ENCODE data around the gene NUDT22.

Gene NUDT22

DNA sequence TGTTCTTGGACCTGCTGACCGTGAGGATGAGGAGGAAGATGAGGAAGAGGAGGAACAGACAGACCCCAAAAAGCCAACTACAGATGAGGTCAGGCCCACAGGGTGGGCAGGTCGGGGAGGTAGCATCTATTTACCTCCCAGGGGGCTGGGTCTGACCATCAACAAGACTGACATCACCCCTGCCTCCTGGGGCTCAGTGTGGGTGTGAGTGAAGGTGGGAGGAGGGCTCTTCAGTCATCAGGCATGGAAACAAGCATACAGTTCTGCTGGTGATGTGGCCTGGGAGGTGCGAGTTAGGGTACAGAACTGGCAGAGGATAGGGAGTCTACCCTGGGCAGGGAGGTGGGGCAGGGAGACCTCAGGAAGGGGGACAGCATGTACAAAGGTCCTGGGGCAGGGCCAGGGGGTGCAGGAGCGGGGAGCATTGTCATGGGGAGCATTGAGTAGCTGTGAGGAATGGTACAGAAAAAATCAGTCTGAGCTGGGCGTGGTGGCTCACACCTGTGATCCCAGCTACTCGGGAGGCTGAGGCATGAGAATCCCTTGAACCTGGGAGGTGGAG lies 34.2 kb downstream of the NUDT22 start:
- no peak overlapping the region for H3K9ac ChIP-seq (ENCODE audit: low read length)
- H3K36me3 ChIP-seq (ENCODE audit: control insufficient read depth, insufficient read depth, low read length) = peaks cover 17% of the 10 kb centered on the region
- no peak overlapping the region for H3K18ac ChIP-seq (ENCODE audit: low read length)
- no peak overlapping the region for H4K8ac ChIP-seq (ENCODE audit: low read depth, low read length)
- H2AK5ac ChIP-seq (ENCODE audit: low read length) = no peak overlapping the region
- no peaks in the 10 kb centered on the region for H3K79me1 ChIP-seq (ENCODE audit: low read length)
- H3K56ac ChIP-seq (ENCODE audit: low read length) = no peak overlapping the region
- no peak overlapping the region for H3K4ac ChIP-seq (ENCODE audit: low read depth, low read length)
- no CpG with 5 or more reads among the region's 6 CpGs for WGBS (ENCODE audit: extremely low coverage, insufficient coverage, low lambda C conversion rate)
- H3K27me3 ChIP-seq (ENCODE audit: insufficient read depth, low read length, poor library complexity) = no peaks in the 10 kb centered on the region
- no peak overlapping the region for H3K4me2 ChIP-seq (ENCODE audit: low read length)
- H3K79me2 ChIP-seq (ENCODE audit: control insufficient read depth, insufficient read depth, low read length) = no peaks in the 10 kb centered on the region
- H4K5ac ChIP-seq (ENCODE audit: low read length) = no peak overlapping the region
- DNase-seq = no peak
- H3K23ac ChIP-seq (ENCODE audit: low read length) = no peak overlapping the region
- no peak overlapping the region for H2BK15ac ChIP-seq (replicated peaks; ENCODE audit: low read depth)
- H3K27ac ChIP-seq (ENCODE audit: low read depth, low read length) = no peak overlapping the region
- no peak overlapping the region for H2BK5ac ChIP-seq (ENCODE audit: low read length)
- H3K4me3 ChIP-seq (ENCODE audit: low read length) = no peak overlapping the region
- H3K4me1 ChIP-seq (ENCODE audit: control insufficient read depth, low read depth, low read length) = no peaks in the 10 kb centered on the region
- H2BK120ac ChIP-seq (ENCODE audit: low read depth, low read length) = no peak overlapping the region

DNA sequence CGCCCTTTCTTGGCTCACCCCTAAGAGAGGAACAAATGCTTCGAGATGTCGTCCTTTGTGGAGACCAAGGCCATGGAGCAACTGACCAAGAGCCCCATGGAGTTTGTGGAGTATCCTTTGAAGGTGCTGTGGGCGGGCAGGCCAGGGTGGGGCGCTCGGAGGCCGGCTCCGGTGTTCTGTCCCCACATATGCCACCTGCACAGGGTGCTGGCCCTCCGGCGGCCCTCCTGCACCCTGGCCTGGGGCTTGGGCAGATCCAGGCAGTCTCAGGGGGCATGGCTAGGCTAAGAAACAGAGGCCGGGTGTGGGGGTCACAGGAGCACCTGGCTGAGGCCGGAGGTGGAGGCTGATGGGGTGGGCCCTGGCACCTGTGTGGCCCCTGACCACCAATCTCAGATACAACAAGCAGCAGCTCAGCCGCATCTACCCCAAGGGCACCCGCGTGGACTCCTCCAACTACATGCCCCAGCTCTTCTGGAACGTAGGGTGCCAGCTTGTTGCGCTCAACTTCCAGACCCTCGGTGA lies 35.5 kb downstream of the NUDT22 start:
- no peak overlapping the region for H3K18ac ChIP-seq (ENCODE audit: low read length)
- no peak overlapping the region for H2BK120ac ChIP-seq (ENCODE audit: low read depth, low read length)
- no peak overlapping the region for H3K9ac ChIP-seq (ENCODE audit: low read length)
- H2AK5ac ChIP-seq (ENCODE audit: low read length) = no peak overlapping the region
- no peaks in the 10 kb centered on the region for H3K79me1 ChIP-seq (ENCODE audit: low read length)
- no peak overlapping the region for H3K27ac ChIP-seq (ENCODE audit: low read depth, low read length)
- no CpG with 5 or more reads among the region's 18 CpGs for WGBS (ENCODE audit: extremely low coverage, insufficient coverage, low lambda C conversion rate)
- H3K4me3 ChIP-seq (ENCODE audit: low read length) = no peak overlapping the region
- no peaks in the 10 kb centered on the region for H3K79me2 ChIP-seq (ENCODE audit: control insufficient read depth, insufficient read depth, low read length)
- no peak overlapping the region for H3K4me2 ChIP-seq (ENCODE audit: low read length)
- H2BK5ac ChIP-seq (ENCODE audit: low read length) = no peak overlapping the region
- no peaks in the 10 kb centered on the region for H3K4me1 ChIP-seq (ENCODE audit: control insufficient read depth, low read depth, low read length)
- peaks cover 17% of the 10 kb centered on the region for H3K36me3 ChIP-seq (ENCODE audit: control insufficient read depth, insufficient read depth, low read length)
- DNase-seq = no peak
- H3K4ac ChIP-seq (ENCODE audit: low read depth, low read length) = no peak overlapping the region
- no peak overlapping the region for H4K5ac ChIP-seq (ENCODE audit: low read length)
- no peak overlapping the region for H2BK15ac ChIP-seq (replicated peaks; ENCODE audit: low read depth)
- no peaks in the 10 kb centered on the region for H3K27me3 ChIP-seq (ENCODE audit: insufficient read depth, low read length, poor library complexity)
- H3K23ac ChIP-seq (ENCODE audit: low read length) = no peak overlapping the region
- H3K56ac ChIP-seq (ENCODE audit: low read length) = no peak overlapping the region
- no peak overlapping the region for H4K8ac ChIP-seq (ENCODE audit: low read depth, low read length)

DNA sequence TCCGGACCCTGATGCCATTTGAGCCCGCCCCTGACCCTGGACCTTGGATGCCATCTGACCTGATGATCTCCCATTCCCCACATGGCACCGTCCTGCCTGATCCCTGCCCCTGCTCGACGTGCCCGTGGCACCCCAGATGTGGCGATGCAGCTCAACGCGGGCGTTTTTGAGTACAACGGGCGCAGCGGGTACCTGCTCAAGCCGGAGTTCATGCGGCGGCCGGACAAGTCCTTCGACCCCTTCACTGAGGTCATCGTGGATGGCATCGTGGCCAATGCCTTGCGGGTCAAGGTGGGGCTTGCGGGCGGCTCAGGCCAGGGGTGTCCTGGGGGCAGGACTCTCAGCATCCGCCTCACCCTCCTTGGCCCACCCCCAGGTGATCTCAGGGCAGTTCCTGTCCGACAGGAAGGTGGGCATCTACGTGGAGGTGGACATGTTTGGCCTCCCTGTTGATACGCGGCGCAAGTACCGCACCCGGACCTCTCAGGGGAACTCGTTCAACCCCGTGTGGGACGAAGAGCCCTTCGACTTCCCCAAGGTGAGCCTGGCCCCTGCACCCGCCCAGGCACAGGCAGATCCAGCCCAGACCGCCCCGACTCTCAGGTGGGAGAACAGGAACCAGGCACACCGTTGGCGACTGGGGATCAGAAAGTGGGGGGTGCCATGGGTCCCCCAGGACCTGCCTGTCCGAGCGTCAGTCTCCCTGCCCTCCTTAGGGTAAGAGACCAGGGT lies 36.4 kb downstream of the NUDT22 start:
- no CpG with 5 or more reads among the region's 42 CpGs for WGBS (ENCODE audit: extremely low coverage, insufficient coverage, low lambda C conversion rate)
- Histone ChIP-seq H2AK5ac (ENCODE audit: low read length) (no peak overlapping the region), H3K23ac (ENCODE audit: low read length) (no peak overlapping the region), H2BK15ac (replicated peaks; ENCODE audit: low read depth) (no peak overlapping the region), H3K56ac (ENCODE audit: low read length) (no peak overlapping the region), H3K27me3 (ENCODE audit: insufficient read depth, low read length, poor library complexity) (no peaks in the 10 kb centered on the region), H3K36me3 (ENCODE audit: control insufficient read depth, insufficient read depth, low read length) (peaks cover 17% of the 10 kb centered on the region), H3K4me1 (ENCODE audit: control insufficient read depth, low read depth, low read length) (no peaks in the 10 kb centered on the region), H2BK120ac (ENCODE audit: low read depth, low read length) (no peak overlapping the region), H3K4ac (ENCODE audit: low read depth, low read length) (no peak overlapping the region), H3K18ac (ENCODE audit: low read length) (no peak overlapping the region), H4K5ac (ENCODE audit: low read length) (no peak overlapping the region), H3K79me1 (ENCODE audit: low read length) (no peaks in the 10 kb centered on the region), H3K27ac (ENCODE audit: low read depth, low read length) (no peak overlapping the region), H3K4me2 (ENCODE audit: low read length) (no peak overlapping the region), H3K9ac (ENCODE audit: low read length) (no peak overlapping the region), H3K79me2 (ENCODE audit: control insufficient read depth, insufficient read depth, low read length) (no peaks in the 10 kb centered on the region), H4K8ac (ENCODE audit: low read depth, low read length) (no peak overlapping the region), H3K4me3 (ENCODE audit: low read length) (no peak overlapping the region), H2BK5ac (ENCODE audit: low read length) (no peak overlapping the region)
- DNase-seq = no peak

DNA sequence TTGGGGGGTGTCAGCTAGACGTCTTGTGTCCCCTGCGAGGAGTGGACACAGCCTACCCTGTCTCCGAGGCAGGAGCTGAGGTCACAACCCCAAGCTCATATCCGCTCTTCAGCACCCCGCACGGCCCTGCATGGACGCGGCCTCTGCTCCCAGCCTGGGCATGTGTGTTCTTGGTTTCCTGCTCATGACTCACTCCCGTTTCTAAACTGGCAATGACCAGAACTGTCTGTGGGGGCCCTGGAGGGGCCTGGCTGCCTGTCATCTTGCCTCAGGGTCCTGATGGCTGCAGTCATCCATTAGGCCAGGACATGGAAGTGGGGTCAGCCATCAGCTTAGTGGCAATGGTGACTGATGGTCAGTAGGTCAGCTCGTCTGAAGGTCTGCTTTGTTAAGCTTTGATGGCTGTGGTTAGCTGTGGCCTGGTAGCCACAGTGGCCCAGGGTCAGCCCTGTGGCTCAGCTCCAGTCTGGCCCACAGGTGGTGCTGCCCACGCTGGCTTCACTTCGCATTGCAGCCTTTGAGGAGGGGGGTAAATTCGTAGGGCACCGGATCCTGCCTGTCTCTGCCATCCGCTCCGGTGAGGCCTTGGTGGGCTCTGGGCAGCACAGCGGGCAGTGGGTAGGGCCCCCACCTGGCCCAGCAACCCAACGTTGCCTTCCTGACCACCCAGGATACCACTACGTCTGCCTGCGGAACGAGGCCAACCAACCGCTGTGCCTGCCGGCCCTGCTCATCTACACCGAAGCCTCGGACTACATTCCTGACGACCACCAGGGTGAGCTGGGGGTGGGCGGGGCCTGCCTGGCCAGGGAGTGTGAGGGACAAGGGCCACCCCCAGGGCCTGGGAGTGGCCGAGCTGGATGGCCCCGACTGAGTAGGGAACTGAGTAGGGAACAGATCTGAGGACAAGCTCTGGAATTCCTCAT lies 37.2 kb downstream of the NUDT22 start:
- DNase-seq = peak; percentile 62
- peaks cover 1% of the 10 kb centered on the region for H3K4me1 ChIP-seq (ENCODE audit: control insufficient read depth, low read depth, low read length)
- H4K5ac ChIP-seq (ENCODE audit: low read length) = no peak overlapping the region
- peaks cover 17% of the 10 kb centered on the region for H3K36me3 ChIP-seq (ENCODE audit: control insufficient read depth, insufficient read depth, low read length)
- H3K79me1 ChIP-seq (ENCODE audit: low read length) = no peaks in the 10 kb centered on the region
- no peak overlapping the region for H3K9ac ChIP-seq (ENCODE audit: low read length)
- no peak overlapping the region for H3K4ac ChIP-seq (ENCODE audit: low read depth, low read length)
- H2BK15ac ChIP-seq (replicated peaks; ENCODE audit: low read depth) = no peak overlapping the region
- no peak overlapping the region for H2BK120ac ChIP-seq (ENCODE audit: low read depth, low read length)
- no peak overlapping the region for H3K4me2 ChIP-seq (ENCODE audit: low read length)
- H3K27me3 ChIP-seq (ENCODE audit: insufficient read depth, low read length, poor library complexity) = no peaks in the 10 kb centered on the region
- no peak overlapping the region for H3K4me3 ChIP-seq (ENCODE audit: low read length)
- no peak overlapping the region for H3K56ac ChIP-seq (ENCODE audit: low read length)
- H3K18ac ChIP-seq (ENCODE audit: low read length) = no peak overlapping the region
- no peak overlapping the region for H2BK5ac ChIP-seq (ENCODE audit: low read length)
- H4K8ac ChIP-seq (ENCODE audit: low read depth, low read length) = no peak overlapping the region
- no peak overlapping the region for H3K27ac ChIP-seq (ENCODE audit: low read depth, low read length)
- H2AK5ac ChIP-seq (ENCODE audit: low read length) = no peak overlapping the region
- H3K23ac ChIP-seq (ENCODE audit: low read length) = no peak overlapping the region
- no peaks in the 10 kb centered on the region for H3K79me2 ChIP-seq (ENCODE audit: control insufficient read depth, insufficient read depth, low read length)
- no CpG with 5 or more reads among the region's 29 CpGs for WGBS (ENCODE audit: extremely low coverage, insufficient coverage, low lambda C conversion rate)

DNA sequence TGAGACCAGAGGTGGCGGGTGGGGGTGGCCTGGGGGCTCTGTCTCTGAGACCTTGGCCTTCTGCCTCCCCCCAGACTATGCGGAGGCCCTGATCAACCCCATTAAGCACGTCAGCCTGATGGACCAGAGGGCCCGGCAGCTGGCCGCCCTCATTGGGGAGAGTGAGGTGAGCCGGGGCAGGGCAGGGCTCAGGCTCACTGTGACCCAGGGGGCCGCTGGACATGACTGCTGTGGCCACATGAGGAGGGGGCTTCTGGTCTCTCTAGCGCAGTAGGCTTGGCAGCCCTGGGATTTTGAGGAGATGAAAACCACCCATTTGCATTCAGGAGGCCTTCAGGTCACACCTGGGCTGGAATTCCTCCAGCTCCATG lies 37.9 kb downstream of the NUDT22 start:
- Histone ChIP-seq H4K8ac (ENCODE audit: low read depth, low read length) (no peak overlapping the region), H3K79me1 (ENCODE audit: low read length) (no peaks in the 10 kb centered on the region), H3K23ac (ENCODE audit: low read length) (no peak overlapping the region), H3K4me3 (ENCODE audit: low read length) (no peak overlapping the region), H4K5ac (ENCODE audit: low read length) (no peak overlapping the region), H3K4me2 (ENCODE audit: low read length) (no peak overlapping the region), H2AK5ac (ENCODE audit: low read length) (no peak overlapping the region), H3K27ac (ENCODE audit: low read depth, low read length) (no peak overlapping the region), H3K56ac (ENCODE audit: low read length) (no peak overlapping the region), H2BK15ac (replicated peaks; ENCODE audit: low read depth) (no peak overlapping the region), H3K4ac (ENCODE audit: low read depth, low read length) (no peak overlapping the region), H2BK5ac (ENCODE audit: low read length) (no peak overlapping the region), H3K79me2 (ENCODE audit: control insufficient read depth, insufficient read depth, low read length) (no peaks in the 10 kb centered on the region), H3K27me3 (ENCODE audit: insufficient read depth, low read length, poor library complexity) (no peaks in the 10 kb centered on the region), H2BK120ac (ENCODE audit: low read depth, low read length) (no peak overlapping the region), H3K4me1 (ENCODE audit: control insufficient read depth, low read depth, low read length) (peaks cover 5% of the 10 kb centered on the region), H3K18ac (ENCODE audit: low read length) (no peak overlapping the region), H3K9ac (ENCODE audit: low read length) (no peak overlapping the region), H3K36me3 (ENCODE audit: control insufficient read depth, insufficient read depth, low read length) (peaks cover 14% of the 10 kb centered on the region)
- no peak for DNase-seq
- WGBS (ENCODE audit: extremely low coverage, insufficient coverage, low lambda C conversion rate) = no CpG with 5 or more reads among the region's 8 CpGs
